ENCODE measurements around the gene GALNT13. TPM values are rescaled to one million over a fixed set of nuclear protein-coding genes. Genes with fewer than 3 reads are reported as not detected.

Gene GALNT13
- total and polyA plus RNA-seq, 2 of the 13 experiments (the other 11 are each of a cell fraction or from before 2014, with no cell fraction given), result 1.3 to 5.0 TPM

DNA sequence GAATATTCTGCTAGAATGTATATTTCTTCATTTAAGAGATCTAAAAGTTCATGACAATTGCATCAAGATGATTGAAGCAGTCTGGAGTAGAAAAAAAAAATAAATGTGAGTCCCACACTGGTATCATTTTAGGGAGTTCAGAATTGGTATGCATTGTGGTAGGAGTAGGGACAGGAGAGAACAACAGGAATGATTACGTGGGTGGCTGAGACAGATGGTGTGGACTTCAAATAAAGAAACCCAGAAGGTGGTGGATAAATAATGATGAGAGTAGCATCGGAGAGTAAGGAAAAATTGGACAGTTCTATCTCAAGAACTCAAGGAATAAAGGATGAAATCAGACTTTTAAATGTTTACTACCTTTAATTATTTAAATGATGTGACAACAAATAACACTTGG lies 289.6 kb downstream of the GALNT13 start (continued):
- TF ChIP-seq, protein P1, sequence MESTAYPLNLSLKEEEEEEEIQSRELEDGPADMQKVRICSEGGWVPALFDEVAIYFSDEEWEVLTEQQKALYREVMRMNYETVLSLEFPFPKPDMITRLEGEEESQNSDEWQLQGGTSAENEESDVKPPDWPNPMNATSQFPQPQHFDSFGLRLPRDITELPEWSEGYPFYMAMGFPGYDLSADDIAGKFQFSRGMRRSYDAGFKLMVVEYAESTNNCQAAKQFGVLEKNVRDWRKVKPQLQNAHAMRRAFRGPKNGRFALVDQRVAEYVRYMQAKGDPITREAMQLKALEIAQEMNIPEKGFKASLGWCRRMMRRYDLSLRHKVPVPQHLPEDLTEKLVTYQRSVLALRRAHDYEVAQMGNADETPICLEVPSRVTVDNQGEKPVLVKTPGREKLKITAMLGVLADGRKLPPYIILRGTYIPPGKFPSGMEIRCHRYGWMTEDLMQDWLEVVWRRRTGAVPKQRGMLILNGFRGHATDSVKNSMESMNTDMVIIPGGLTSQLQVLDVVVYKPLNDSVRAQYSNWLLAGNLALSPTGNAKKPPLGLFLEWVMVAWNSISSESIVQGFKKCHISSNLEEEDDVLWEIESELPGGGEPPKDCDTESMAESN (CRISPR knock-in tag; conservative IDR thresholded peaks at IDR 0.05), result no peak
- TF ChIP-seq ZBTB8A (CRISPR knock-in tag; IDR thresholded peaks at IDR 0.05; ENCODE audit: borderline replicate concordance, low read depth), result no peak
- no peak for TF ChIP-seq THRA (CRISPR knock-in tag; IDR thresholded peaks at IDR 0.05; ENCODE audit: borderline replicate concordance)
- TF ChIP-seq, protein P2, sequence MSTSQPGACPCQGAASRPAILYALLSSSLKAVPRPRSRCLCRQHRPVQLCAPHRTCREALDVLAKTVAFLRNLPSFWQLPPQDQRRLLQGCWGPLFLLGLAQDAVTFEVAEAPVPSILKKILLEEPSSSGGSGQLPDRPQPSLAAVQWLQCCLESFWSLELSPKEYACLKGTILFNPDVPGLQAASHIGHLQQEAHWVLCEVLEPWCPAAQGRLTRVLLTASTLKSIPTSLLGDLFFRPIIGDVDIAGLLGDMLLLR (CRISPR knock-in tag; IDR thresholded peaks at IDR 0.05), result no peak
- no peak for TF ChIP-seq AGO2 (optimal IDR thresholded peaks at IDR 0.05; ENCODE audit: low read depth, low read length)
- no peak for TF ChIP-seq ZNF510 (CRISPR knock-in tag; IDR thresholded peaks at IDR 0.05; ENCODE audit: low read depth)
- no peak for TF ChIP-seq TBX3 (IDR thresholded peaks at IDR 0.05; ENCODE audit: borderline replicate concordance)
- no peak for TF ChIP-seq FOXK1 (CRISPR knock-in tag; IDR thresholded peaks at IDR 0.05; ENCODE audit: borderline replicate concordance, low read depth)
- no peak for TF ChIP-seq MXI1 (IDR thresholded peaks at IDR 0.05; ENCODE audit: borderline replicate concordance, low read depth, low read length)
- TF ChIP-seq ZBTB7B (CRISPR knock-in tag; IDR thresholded peaks at IDR 0.05), result no peak
- no peak for TF ChIP-seq SNRNP70 (IDR thresholded peaks at IDR 0.05; ENCODE audit: low read depth, low read length)
- TF ChIP-seq SP2 (CRISPR knock-in tag; IDR thresholded peaks at IDR 0.05), result no peak
